HL-60/S4 treated with phorbol 12-myristate 13-acetate at 8.2 ng/mL for 4 days and 3 days (cell line): Measurements from ENCODE around the gene AKT2.

Experiments used
- in situ Hi-C: fragments of 300-500 bp; cut with MboI; formaldehyde crosslinking; loops from 2 replicates; pipeline ENCODE4 v1.15.0; 2022; ENCODE audit warnings: low sequenced_read_pairs

AKT2 gene

GRCh38 chr19:40274585-40275544, 10.3 kb downstream of the AKT2 start:
- in situ Hi-C loops: no loop called here

- in situ Hi-C loops: no loop called here
Measured at GRCh38 chr19:40273469-40274360, 11.4 kb downstream of the AKT2 start.

- in situ Hi-C loops: no loop called here
Measured at GRCh38 chr19:40272261-40272660, 12.9 kb downstream of the AKT2 start.

- in situ Hi-C loops: no loop called here
Measured at GRCh38 chr19:40271706-40272105, 13.4 kb downstream of the AKT2 start.

- in situ Hi-C loops: no loop called here
Measured at GRCh38 chr19:40270362-40271089, 14.6 kb downstream of the AKT2 start.

- in situ Hi-C loops: no loop called here
Measured at GRCh38 chr19:40269216-40269940, 15.8 kb downstream of the AKT2 start.

- in situ Hi-C loops: no loop called here
Measured at GRCh38 chr19:40267601-40267997, 17.5 kb downstream of the AKT2 start.

GRCh38 chr19:40266912-40267600, 18.1 kb downstream of the AKT2 start:
- in situ Hi-C loops: no loop called here

GRCh38 chr19:40266119-40266518, 19.0 kb downstream of the AKT2 start:
- in situ Hi-C loops: no loop called here

GRCh38 chr19:40265763-40266099, 19.4 kb downstream of the AKT2 start:
- in situ Hi-C loops: no loop called here

- in situ Hi-C loops: no loop called here
Measured at GRCh38 chr19:40265055-40265762, 19.9 kb downstream of the AKT2 start.

- in situ Hi-C loops: no loop called here
Measured at GRCh38 chr19:40264314-40265054, 20.7 kb downstream of the AKT2 start.

- in situ Hi-C loops: no loop called here
Measured at GRCh38 chr19:40263440-40264313, 21.5 kb downstream of the AKT2 start.

GRCh38 chr19:40262422-40262821, 22.7 kb downstream of the AKT2 start:
- in situ Hi-C loops: no loop called here

- in situ Hi-C loops: no loop called here
Measured at GRCh38 chr19:40261631-40262030, 23.5 kb downstream of the AKT2 start.

GRCh38 chr19:40257096-40257517, 28.0 kb downstream of the AKT2 start:
- in situ Hi-C loops: no loop called here

GRCh38 chr19:40256512-40256911, 28.6 kb downstream of the AKT2 start:
- in situ Hi-C loops: no loop called here
